A549 (cell line): ENCODE results near the gene DOK5. TPM values are rescaled to one million over a fixed set of nuclear protein-coding genes. Genes with fewer than 3 reads are reported as not detected.

Source experiments
- ATAC-seq, 2 experiments: fragments of 200-7000 bp in 1 of 2; fragments of >200 bp in 1 of 2; cut with Nextera tagmentation in 1 of 2; cut with Tn5 transposase in 1 of 2; 3 replicates each; pipeline versions ENCODE4 v1.8.0 to v1.9.1; 2018 to 2020; ENCODE audit warnings: mild to moderate bottlenecking in 1 of 2, moderate library complexity in 1 of 2
- CTCF ChIA-PET: fragments of 300-600 bp; sonication (Branson Sonifier 250); formaldehyde crosslinking; extraction: SDS; loops from one replicate; lab custom pipeline; 2021; ENCODE audit warnings: antibody characterized with exemption, inconsistent platforms; lab: Yijun Ruan, JAX
- POLR2A ChIA-PET: fragments of 350-600 bp; formaldehyde crosslinking; extraction: SDS; loops from one replicate; lab custom pipeline; 2021; ENCODE audit warnings: antibody characterized with exemption, inconsistent platforms; lab: Yijun Ruan, JAX
- DNase-seq, 2 experiments: peaks; one replicate each; pipeline versions ENCODE4 v3.0.0 to v3.0.0-alpha.2; 2011 to 2016; ENCODE audit warnings: low read depth in 1 of 2, low spot score in 1 of 2
- FAIRE-seq: peaks from 2 replicates; lab custom pipeline; 2011; peaks lifted over from hg19 to GRCh38; lab: Jason Lieb, UNC
- H3K27ac ChIP-seq, 2 experiments: fragments of >200 bp; sonication (Bioruptor Twin); formaldehyde crosslinking; 3 replicates each; pipeline ENCODE4 v1.5.1; 2016 to 2017
- H3K4me1 ChIP-seq: fragments of >200 bp; sonication (Bioruptor Twin); formaldehyde crosslinking; 3 replicates; pipeline ENCODE4 v1.6.1; 2016
- H3K4me2 ChIP-seq: fragments of >200 bp; sonication (Bioruptor Twin); formaldehyde crosslinking; 3 replicates; pipeline ENCODE4 v1.6.1; 2016
- H3K4me3 ChIP-seq: fragments of >200 bp; sonication (Bioruptor Twin); formaldehyde crosslinking; 3 replicates; pipeline ENCODE4 v1.5.1; 2016
- H3K9me3 ChIP-seq: fragments of >200 bp; sonication (Bioruptor Twin); formaldehyde crosslinking; 3 replicates; pipeline ENCODE4 v1.6.1; 2016
- BHLHE40 ChIP-seq: IDR thresholded peaks from 2 replicates; pipeline ENCODE4 v1.6.1; 2012; ENCODE audit warnings: low read depth, low read length, inconsistent platforms
- ELK1 ChIP-seq: fragments of 150-350 bp; IDR thresholded peaks from 2 replicates; pipeline ENCODE4 v1.6.1; 2014; ENCODE audit warnings: low read depth, mild to moderate bottlenecking, low read length
- FOSB ChIP-seq: fragments of 250-450 bp; sonication (Bioruptor Pico); IDR thresholded peaks from 2 replicates; pipeline ENCODE4 v1.5.0; 2020; ENCODE audit warnings: mild to moderate bottlenecking, moderate library complexity
- FOSL2 ChIP-seq, 2 experiments: fragments of 450-650 bp in 1 of 2; fragments of >200 bp in 1 of 2; sonication (Bioruptor Twin) in 1 of 2; formaldehyde crosslinking; IDR thresholded peaks; 2 replicates each; pipeline versions ENCODE4 v1.5.0 to v1.6.1; 2016 to 2020; ENCODE audit warnings: mild to moderate bottlenecking in 1 of 2, moderate library complexity in 1 of 2
- FOXS1 ChIP-seq: fragments of 250-450 bp; sonication (Bioruptor Pico); IDR thresholded peaks from 2 replicates; pipeline ENCODE4 v1.5.0; 2020; ENCODE audit warnings: mild to moderate bottlenecking, moderate library complexity
- HOXA7 ChIP-seq: fragments of 250-450 bp; sonication (Bioruptor Pico); IDR thresholded peaks from 2 replicates; pipeline ENCODE4 v1.5.0; 2020; ENCODE audit warnings: mild to moderate bottlenecking, moderate library complexity
- HOXB5 ChIP-seq: fragments of 250-450 bp; sonication (Bioruptor Pico); IDR thresholded peaks from 2 replicates; pipeline ENCODE4 v1.5.0; 2020; ENCODE audit warnings: mild to moderate bottlenecking, moderate library complexity
- KDM5A ChIP-seq: fragments of 200-600 bp; sonication (generic); IDR thresholded peaks from 2 replicates; pipeline ENCODE4 v1.6.1; 2016; ENCODE audit warnings: antibody characterized with exemption, mild to moderate bottlenecking
- MAFK ChIP-seq: fragments of 450-650 bp; IDR thresholded peaks from 2 replicates; pipeline ENCODE4 v1.6.1; 2014; ENCODE audit not compliant: partially characterized antibody
- MAX ChIP-seq: IDR thresholded peaks from 2 replicates; pipeline ENCODE4 v1.6.1; 2012
- NFE2L2 ChIP-seq: fragments of 150-350 bp; conservative IDR thresholded peaks from 2 replicates; pipeline ENCODE4 v1.6.1; 2014; ENCODE audit warnings: low read length
- NR3C1 ChIP-seq: fragments of >200 bp; sonication (Bioruptor Twin); formaldehyde crosslinking; IDR thresholded peaks from 3 replicates; pipeline ENCODE4 v1.6.1; 2017
- POLR2A ChIP-seq: IDR thresholded peaks from 2 replicates; pipeline ENCODE4 v1.6.1; 2012; ENCODE audit warnings: mild to moderate bottlenecking, low read length
- RAD21 ChIP-seq, 2 experiments: fragments of >200 bp in 1 of 2; sonication (Bioruptor Twin) in 1 of 2; formaldehyde crosslinking in 1 of 2; IDR thresholded peaks in 1 of 2; conservative IDR thresholded peaks in 1 of 2; 2 replicates in 1 of 2; 3 replicates in 1 of 2; pipeline ENCODE4 v1.6.1; 2012 to 2018; ENCODE audit warnings: inconsistent platforms in 1 of 2
- RARB ChIP-seq: fragments of 250-450 bp; sonication (Bioruptor Pico); IDR thresholded peaks from 2 replicates; pipeline ENCODE4 v1.8.0; 2021; ENCODE audit warnings: mild to moderate bottlenecking, moderate library complexity
- RCOR1 ChIP-seq: fragments of 150-350 bp; IDR thresholded peaks from 2 replicates; pipeline ENCODE4 v1.6.1; 2014; ENCODE audit warnings: antibody characterized with exemption, low read length, low read depth
- TP53 ChIP-seq: fragments of 250-450 bp; sonication (Bioruptor Pico); IDR thresholded peaks from 2 replicates; pipeline ENCODE4 v1.5.0; 2021; ENCODE audit warnings: mild to moderate bottlenecking, moderate library complexity
- USF2 ChIP-seq: fragments of 450-650 bp; IDR thresholded peaks from 2 replicates; pipeline ENCODE4 v1.6.1; 2014; ENCODE audit warnings: antibody characterized with exemption
- ZNF302 ChIP-seq: fragments of 250-450 bp; sonication (Bioruptor Pico); IDR thresholded peaks from 2 replicates; pipeline ENCODE4 v1.9.0; 2021; ENCODE audit warnings: inconsistent platforms, mild to moderate bottlenecking, moderate library complexity
- WGBS: methylation state at CpG from one replicate; pipeline ENCODE4 v1.1.6; 2017; ENCODE audit errors: missing lambda C conversion rate; 5-methylcytosine and 5-hydroxymethylcytosine counted together
- polyA plus RNA-seq, 4 experiments: library from polyadenylated mRNA; depleted of rRNA in 3 of 4; stranded (reverse); fragments of >200 nt; fragmentation: RNase III in 1 of 4; extraction: RNeasy Plus Mini Kit Qiagen cat#74134 plus additional on column Dnase treatment in 1 of 4; gene quantifications; 2 replicates in 3 of 4; 3 replicates in 1 of 4; pipeline ENCODE4 v1.2.3, GENCODE V29; 2011 to 2017
- TF ChIP-seq, protein P1 (sequence below): fragments of >200 bp; sonication (Bioruptor Twin); formaldehyde crosslinking; IDR thresholded peaks from 3 replicates; pipeline ENCODE4 v1.6.1; 2016

Gene DOK5
- polyA plus RNA-seq, 2 of the 4 experiments (the other 2 are of a cell fraction): not detected

- WGBS: 26% methylated on average over 7 of the region's 7 CpGs
- DNase-seq: no peak
- H3K4me1 ChIP-seq: no peaks in the 10 kb centered on the region
- TF ChIP-seq BHLHE40 (no peak), KDM5A (no peak), ZNF302 (CRISPR knock-in tag) (no peak), ELK1 (no peak), NFE2L2 (no peak), FOXS1 (CRISPR knock-in tag) (no peak), HOXB5 (no peak), RARB (CRISPR knock-in tag) (no peak), MAX (no peak), NR3C1 (no peak)
- H3K4me3 ChIP-seq: no peak overlapping the region
- no peak for FAIRE-seq
- ChIA-PET CTCF (no interaction called here), POLR2A (no interaction called here)
- no peak overlapping the region for H3K27ac ChIP-seq
- H3K4me2 ChIP-seq: no peak overlapping the region
- ATAC-seq: 0 out of 6 replicates have a peak, but pooled peaks of 1 of the 2 experiments have one; percentile 19
- no peaks in the 10 kb centered on the region for H3K9me3 ChIP-seq
These were observed 64.2 kb downstream of the DOK5 start for GRCh38 chr20:54539521-54540046.

- DNase-seq (no peak), FAIRE-seq (no peak), ATAC-seq (no peak)
- no peak for TF ChIP-seq RCOR1
- no peak for TF ChIP-seq FOSB
- TF ChIP-seq TP53 (CRISPR knock-in tag): no peak
- TF ChIP-seq HOXB5: no peak
- Histone ChIP-seq H3K4me3 (no peak overlapping the region), H3K9me3 (no peaks in the 10 kb centered on the region), H3K27ac (no peak overlapping the region), H3K4me2 (no peak overlapping the region), H3K4me1 (no peaks in the 10 kb centered on the region)
- ChIA-PET POLR2A (no interaction called here), CTCF (no interaction called here)
- 70% methylated on average over 2 of the region's 2 CpGs for WGBS
These were observed 68.0 kb downstream of the DOK5 start for GRCh38 chr20:54543369-54543768.

DNA sequence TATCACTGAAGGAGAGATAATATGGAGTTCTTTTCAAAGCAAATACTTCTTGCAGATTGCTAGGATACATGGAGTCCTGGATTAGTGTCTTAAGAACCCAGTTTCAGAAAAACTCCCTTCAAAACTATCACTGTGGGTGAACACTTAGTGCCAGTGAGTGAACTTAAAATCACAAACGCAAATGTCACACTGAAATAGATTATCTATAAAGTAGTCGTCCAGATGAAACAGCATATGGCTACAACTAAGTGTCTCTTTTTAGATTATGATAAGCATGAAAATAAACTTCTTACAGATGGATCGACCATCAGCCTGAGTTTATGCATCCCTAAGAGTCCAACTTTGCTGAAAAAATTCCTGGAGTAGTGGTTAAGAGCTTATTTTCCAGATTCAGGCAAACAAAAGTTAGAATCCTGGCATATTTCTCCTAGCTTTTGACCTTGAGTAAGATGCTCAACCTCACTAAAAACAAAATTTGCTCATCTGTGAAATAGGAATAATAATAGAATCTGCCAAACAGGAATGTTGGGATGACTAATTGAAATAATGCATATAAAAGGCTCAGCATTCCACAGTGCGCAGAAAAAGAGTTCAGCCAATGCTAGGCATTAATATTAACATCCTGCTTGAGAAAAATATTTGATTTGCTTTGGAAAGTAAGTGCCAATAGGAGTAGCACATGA, 70.4 kb downstream of the DOK5 start:
- WGBS: 19% methylated on average over 4 of the region's 4 CpGs
- no peak overlapping the region for H3K4me2 ChIP-seq
- POLR2A ChIA-PET: no interaction called here

More for the DNA sequence above, 70.4 kb downstream of the DOK5 start:
- H3K4me3 ChIP-seq: no peak overlapping the region
- TF ChIP-seq FOSL2 (IDR thresholded peaks at IDR 0.05) (no peak), FOSL2 (CRISPR knock-in tag; IDR thresholded peaks at IDR 0.05) (no peak), USF2 (no peak), RAD21 (conservative IDR thresholded peaks at IDR 0.05 in 1 of 2, IDR thresholded peaks at IDR 0.05 in 1 of 2) (no peak), POLR2A (no peak), HOXA7 (CRISPR knock-in tag) (no peak), MAFK (no peak), NR3C1 (no peak)
- TF ChIP-seq, protein P1, sequence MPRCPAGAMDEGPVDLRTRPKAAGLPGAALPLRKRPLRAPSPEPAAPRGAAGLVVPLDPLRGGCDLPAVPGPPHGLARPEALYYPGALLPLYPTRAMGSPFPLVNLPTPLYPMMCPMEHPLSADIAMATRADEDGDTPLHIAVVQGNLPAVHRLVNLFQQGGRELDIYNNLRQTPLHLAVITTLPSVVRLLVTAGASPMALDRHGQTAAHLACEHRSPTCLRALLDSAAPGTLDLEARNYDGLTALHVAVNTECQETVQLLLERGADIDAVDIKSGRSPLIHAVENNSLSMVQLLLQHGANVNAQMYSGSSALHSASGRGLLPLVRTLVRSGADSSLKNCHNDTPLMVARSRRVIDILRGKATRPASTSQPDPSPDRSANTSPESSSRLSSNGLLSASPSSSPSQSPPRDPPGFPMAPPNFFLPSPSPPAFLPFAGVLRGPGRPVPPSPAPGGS: no peak
- no peak for DNase-seq
- no peak for ATAC-seq
- H3K27ac ChIP-seq: no peak overlapping the region
- no peaks in the 10 kb centered on the region for H3K9me3 ChIP-seq
- CTCF ChIA-PET: no interaction called here
- no peaks in the 10 kb centered on the region for H3K4me1 ChIP-seq
- no peak for FAIRE-seq
